Right lobe of liver (tissue), 4 donors: ENCODE measurements around the gene SF1.

Experiments used
- POLR2A ChIP-seq: fragments of 450-650 bp; IDR thresholded peaks from one replicate; pipeline ENCODE4 v1.6.1; 2017; ENCODE audit warnings: antibody characterized with exemption, mild to moderate bottlenecking
- TF ChIP-seq, protein P1 (sequence below), 4 donors: fragments of 200-600 bp in 3 of 4; fragments of 450-650 bp in 1 of 4; IDR thresholded peaks; one replicate each; pipeline versions ENCODE4 v1.5.1 to v1.8.0; 2016 to 2022; ENCODE audit warnings: antibody characterized with exemption in 4 of 4, mild to moderate bottlenecking in 2 of 4
- donor health status: DM: no; HTN: no; CAD: no.
- donor health status: DM: no; HTN: no; CAD: no.
- donor health status: DM: no; HTN: yes; CAD: no.

DNA sequence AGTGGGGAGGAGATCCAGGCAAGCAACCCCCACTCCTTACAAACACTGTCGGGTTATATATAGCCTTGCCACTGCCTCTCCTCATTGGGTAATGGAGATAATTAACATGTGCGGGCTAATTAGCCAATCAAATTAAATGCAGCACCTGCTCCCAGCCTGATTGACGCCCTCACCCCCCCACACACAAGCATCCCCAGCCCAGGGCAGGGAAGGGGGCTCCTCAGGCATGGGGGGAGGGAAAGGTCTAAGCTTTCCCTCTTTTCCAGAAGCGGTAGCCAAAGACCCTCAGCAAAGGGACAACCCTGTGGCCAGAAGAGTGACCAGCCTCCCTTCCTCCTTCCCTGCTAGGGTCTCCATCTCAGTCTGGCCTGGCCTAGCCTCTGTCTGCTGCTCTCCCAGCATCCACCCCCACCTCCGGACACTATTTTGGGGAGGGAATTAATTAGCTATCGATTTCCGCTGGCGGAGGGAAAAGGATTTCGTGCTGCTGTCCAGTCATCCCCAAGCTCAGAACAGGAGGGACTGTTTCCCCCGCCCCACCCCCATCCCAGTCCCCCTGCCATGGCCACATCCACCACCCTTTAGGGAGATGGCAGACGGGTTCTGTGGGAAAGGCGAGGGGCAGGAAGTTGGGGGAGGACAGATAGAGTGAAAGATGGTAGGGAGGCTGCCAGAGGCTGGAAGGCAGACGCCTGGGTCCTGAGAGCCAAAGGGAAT, 62.4 kb downstream of the SF1 start:
- TF ChIP-seq, protein P1, sequence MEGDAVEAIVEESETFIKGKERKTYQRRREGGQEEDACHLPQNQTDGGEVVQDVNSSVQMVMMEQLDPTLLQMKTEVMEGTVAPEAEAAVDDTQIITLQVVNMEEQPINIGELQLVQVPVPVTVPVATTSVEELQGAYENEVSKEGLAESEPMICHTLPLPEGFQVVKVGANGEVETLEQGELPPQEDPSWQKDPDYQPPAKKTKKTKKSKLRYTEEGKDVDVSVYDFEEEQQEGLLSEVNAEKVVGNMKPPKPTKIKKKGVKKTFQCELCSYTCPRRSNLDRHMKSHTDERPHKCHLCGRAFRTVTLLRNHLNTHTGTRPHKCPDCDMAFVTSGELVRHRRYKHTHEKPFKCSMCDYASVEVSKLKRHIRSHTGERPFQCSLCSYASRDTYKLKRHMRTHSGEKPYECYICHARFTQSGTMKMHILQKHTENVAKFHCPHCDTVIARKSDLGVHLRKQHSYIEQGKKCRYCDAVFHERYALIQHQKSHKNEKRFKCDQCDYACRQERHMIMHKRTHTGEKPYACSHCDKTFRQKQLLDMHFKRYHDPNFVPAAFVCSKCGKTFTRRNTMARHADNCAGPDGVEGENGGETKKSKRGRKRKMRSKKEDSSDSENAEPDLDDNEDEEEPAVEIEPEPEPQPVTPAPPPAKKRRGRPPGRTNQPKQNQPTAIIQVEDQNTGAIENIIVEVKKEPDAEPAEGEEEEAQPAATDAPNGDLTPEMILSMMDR (IDR thresholded peaks at IDR 0.05) = no peak
- TF ChIP-seq POLR2A = no peak
